ENCODE measurements around the gene MYO9A. TPM values are rescaled to one million over a fixed set of nuclear protein-coding genes. Genes with fewer than 3 reads are reported as not detected.
A peak's percentile ranks its signal among the peaks of the same experiment; 100 is the strongest.

The MYO9A gene
- total RNA-seq, 2 donors from 2014 or later = 12.9 to 27.8 TPM

DNA sequence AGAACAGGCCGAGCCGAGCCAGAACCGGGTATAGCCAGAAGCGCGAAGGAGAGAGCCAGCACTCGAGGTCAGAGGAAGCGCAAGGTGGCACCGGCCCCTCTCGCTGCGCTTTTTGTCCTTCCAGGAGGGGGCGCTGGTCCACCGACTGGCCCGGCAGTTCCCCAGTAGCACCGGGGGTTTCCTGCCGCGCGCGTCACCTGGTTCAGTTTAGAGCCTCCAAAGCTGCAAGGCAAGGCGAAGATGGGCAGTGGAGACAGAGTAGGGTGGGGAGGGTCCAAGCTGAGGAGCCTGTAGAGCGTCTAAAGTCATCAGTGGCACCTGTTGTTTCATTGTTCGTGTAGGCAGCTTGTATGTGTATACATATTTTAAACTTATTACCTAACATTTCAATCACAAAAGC lies 315.2 kb downstream of the MYO9A start:
- WGBS, 2 donors = 44 to 55% methylated on average over 21 of the region's 21 CpGs
- intact Hi-C loops (cut with DNase I) = loop anchor here (5.0 to 10.0 kb wide), 3 partner anchors 60 to 352 kb away; no protein-coding TSS in a partner anchor
- TF ChIP-seq, protein P1, sequence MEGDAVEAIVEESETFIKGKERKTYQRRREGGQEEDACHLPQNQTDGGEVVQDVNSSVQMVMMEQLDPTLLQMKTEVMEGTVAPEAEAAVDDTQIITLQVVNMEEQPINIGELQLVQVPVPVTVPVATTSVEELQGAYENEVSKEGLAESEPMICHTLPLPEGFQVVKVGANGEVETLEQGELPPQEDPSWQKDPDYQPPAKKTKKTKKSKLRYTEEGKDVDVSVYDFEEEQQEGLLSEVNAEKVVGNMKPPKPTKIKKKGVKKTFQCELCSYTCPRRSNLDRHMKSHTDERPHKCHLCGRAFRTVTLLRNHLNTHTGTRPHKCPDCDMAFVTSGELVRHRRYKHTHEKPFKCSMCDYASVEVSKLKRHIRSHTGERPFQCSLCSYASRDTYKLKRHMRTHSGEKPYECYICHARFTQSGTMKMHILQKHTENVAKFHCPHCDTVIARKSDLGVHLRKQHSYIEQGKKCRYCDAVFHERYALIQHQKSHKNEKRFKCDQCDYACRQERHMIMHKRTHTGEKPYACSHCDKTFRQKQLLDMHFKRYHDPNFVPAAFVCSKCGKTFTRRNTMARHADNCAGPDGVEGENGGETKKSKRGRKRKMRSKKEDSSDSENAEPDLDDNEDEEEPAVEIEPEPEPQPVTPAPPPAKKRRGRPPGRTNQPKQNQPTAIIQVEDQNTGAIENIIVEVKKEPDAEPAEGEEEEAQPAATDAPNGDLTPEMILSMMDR (IDR thresholded peaks at IDR 0.05) = peak; percentile 20 to 52 (median 39)
- TF ChIP-seq POLR2A (IDR thresholded peaks at IDR 0.05) = no peak
- Histone ChIP-seq H3K4me3 (no peak overlapping the region), H3K4me1 (peaks cover 13% of the 10 kb centered on the region), H3K36me3 (replicated peaks in 1 of 2; ENCODE audit: insufficient read depth in 1 of 2, low read depth in 2 of 2) (no peaks in the 10 kb centered on the region), H3K27ac (no peak overlapping the region), H3K9me3 (no peaks in the 10 kb centered on the region), H3K27me3 (peaks cover 0 to 5% of the 10 kb centered on the region in 2 donors)
- DNase-seq (peak; percentile 36 to 65 (median 48)), ATAC-seq (no peak)

GRCh38 chr15:71801935-71802655 lies 315.9 kb downstream of the MYO9A start:
- H3K4me1 ChIP-seq = peaks cover 13% of the 10 kb centered on the region
- WGBS, 2 donors = 80 to 85% methylated on average over 20 to 24 of the region's 24 CpGs
- DNase-seq = no peak
- peaks cover 0 to 5% of the 10 kb centered on the region in 2 donors for H3K27me3 ChIP-seq
- H3K36me3 ChIP-seq (replicated peaks in 1 of 2; ENCODE audit: insufficient read depth in 1 of 2, low read depth in 2 of 2) = no peaks in the 10 kb centered on the region
- H3K9me3 ChIP-seq = no peaks in the 10 kb centered on the region
- no peak overlapping the region for H3K27ac ChIP-seq
- H3K4me3 ChIP-seq = no peak overlapping the region
- no peak for TF ChIP-seq POLR2A (IDR thresholded peaks at IDR 0.05)
- TF ChIP-seq, protein P1 (IDR thresholded peaks at IDR 0.05) = no peak
- intact Hi-C loops (cut with DNase I) = loop anchor here (5.0 to 10.0 kb wide), 3 partner anchors 60 to 353 kb away; no protein-coding TSS in a partner anchor
- no peak for ATAC-seq

DNA sequence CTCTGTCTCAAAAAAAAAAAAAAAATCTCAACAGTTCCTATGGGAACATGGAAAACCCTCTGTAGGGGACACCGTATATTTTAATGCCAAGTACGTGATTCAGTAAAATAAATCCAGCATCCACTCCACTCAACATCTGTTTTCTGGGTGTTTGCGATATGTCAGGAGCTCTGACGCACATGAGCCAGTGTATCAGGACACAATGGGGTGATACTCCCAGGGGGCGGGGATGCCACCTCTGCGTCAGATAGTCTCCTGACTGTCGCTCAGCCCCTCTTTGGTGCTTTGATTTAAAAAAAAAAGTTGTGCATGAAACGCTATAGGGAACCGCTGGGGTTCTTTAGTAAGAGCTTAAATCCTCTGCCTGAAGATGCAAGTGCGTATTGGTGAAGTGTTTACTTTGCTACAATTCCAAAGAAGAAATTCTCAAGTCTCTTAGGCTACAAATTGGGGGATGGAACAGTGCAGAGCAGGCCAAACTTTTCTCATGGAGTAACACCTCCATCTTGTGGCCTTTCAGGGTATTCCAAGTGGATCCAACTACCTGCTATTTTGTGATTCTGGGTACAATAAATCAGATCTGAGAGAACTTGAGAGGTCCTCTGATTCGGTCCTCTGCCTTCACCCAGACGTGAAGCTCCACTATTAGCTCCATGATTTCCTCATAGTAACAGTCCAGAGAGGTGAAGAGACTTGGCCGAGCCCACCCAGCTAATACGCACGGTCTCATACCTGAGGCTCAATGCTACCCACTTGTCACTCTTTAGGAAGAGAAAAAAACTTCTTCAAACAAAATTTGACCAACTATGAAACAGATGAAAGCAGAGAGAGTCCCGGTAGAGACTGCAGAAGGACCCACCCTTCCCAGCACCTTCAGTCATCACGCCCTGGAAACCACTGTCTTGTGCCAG lies 316.9 kb downstream of the MYO9A start:
- ATAC-seq = peak; percentile 80
- DNase-seq = peak; percentile 55 to 67 (median 56)
- TF ChIP-seq, protein P1 (IDR thresholded peaks at IDR 0.05) = peak; percentile 73 to 96 (median 91)
- no peak for TF ChIP-seq POLR2A (IDR thresholded peaks at IDR 0.05)
- intact Hi-C loops (cut with DNase I) = loop anchor here (5.0 to 10.0 kb wide), 3 partner anchors 59 to 354 kb away; no protein-coding TSS in a partner anchor
- Histone ChIP-seq H3K9me3 (no peaks in the 10 kb centered on the region), H3K4me3 (no peak overlapping the region), H3K27ac (no peak overlapping the region), H3K4me1 (peaks cover 9% of the 10 kb centered on the region), H3K36me3 (replicated peaks in 1 of 2; ENCODE audit: insufficient read depth in 1 of 2, low read depth in 2 of 2) (no peaks in the 10 kb centered on the region), H3K27me3 (peaks cover 0 to 5% of the 10 kb centered on the region in 2 donors)
- whole genome bisulfite sequencing, 2 donors = 50 to 51% methylated on average over 17 of the region's 17 CpGs

DNA sequence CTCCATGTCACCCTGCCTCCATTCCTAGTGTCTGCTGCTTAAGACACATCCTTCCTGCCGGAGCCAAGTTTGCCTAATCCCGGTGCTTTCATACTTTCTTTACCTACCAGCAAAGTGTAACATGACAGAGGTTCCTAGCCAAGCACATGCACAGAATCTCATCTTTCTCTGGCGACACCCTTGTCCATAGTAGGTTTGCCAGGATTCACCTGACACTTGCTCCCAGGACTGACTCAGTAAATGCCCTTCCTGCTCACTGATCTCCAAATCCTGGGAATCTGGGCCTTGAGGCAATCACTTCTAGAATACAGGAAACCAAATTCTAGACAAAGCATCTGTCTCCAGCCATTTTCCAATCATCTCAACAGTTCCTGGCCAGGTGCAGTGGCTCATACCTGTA lies 317.8 kb downstream of the MYO9A start:
- Histone ChIP-seq H3K27ac (no peak overlapping the region), H3K27me3 (peaks cover 0 to 5% of the 10 kb centered on the region in 2 donors), H3K9me3 (no peaks in the 10 kb centered on the region), H3K4me3 (no peak overlapping the region), H3K36me3 (replicated peaks in 1 of 2; ENCODE audit: insufficient read depth in 1 of 2, low read depth in 2 of 2) (no peaks in the 10 kb centered on the region), H3K4me1 (peaks cover 9% of the 10 kb centered on the region)
- TF ChIP-seq, protein P1 (IDR thresholded peaks at IDR 0.05) = no peak
- TF ChIP-seq POLR2A (IDR thresholded peaks at IDR 0.05) = no peak
- intact Hi-C loops (cut with DNase I) = loop anchor here (5.0 to 10.0 kb wide), 3 partner anchors 58 to 355 kb away; no protein-coding TSS in a partner anchor
- WGBS, 2 donors = 75 to 80% methylated on average over 3 of the region's 3 CpGs
- DNase-seq = no peak
- no peak for ATAC-seq

Data from body of pancreas (tissue), 4 donors.